Chondrocyte (in vitro differentiated cells): Measurements from ENCODE around the gene DRAXIN. TPM values are rescaled to one million over a fixed set of nuclear protein-coding genes. Genes with fewer than 3 reads are reported as not detected.

Experiments used
- DNase-seq: peaks from one replicate; pipeline ENCODE4 v3.0.0; 2021; ENCODE audit warnings: mixed read lengths, low spot score
- H3K27ac Mint-ChIP-seq: one replicate; pipeline ENCODE4 v1.8.0; 2021; ENCODE audit warnings: mild to moderate bottlenecking, moderate library complexity, mixed read lengths; ENCODE audit not compliant: unreplicated experiment
- H3K27me3 Mint-ChIP-seq: 2 replicates; pipeline ENCODE4 v1.8.0; 2021; ENCODE audit warnings: low read depth, mixed read lengths
- H3K36me3 Mint-ChIP-seq: 2 replicates; pipeline ENCODE4 v1.8.0; 2021; ENCODE audit warnings: low read depth, mixed read lengths
- H3K4me1 Mint-ChIP-seq: 2 replicates; pipeline ENCODE4 v1.8.0; 2021; ENCODE audit warnings: low read depth, mild to moderate bottlenecking, mixed read lengths
- H3K4me3 Mint-ChIP-seq: one replicate; pipeline ENCODE4 v1.8.0; 2021; ENCODE audit warnings: mild to moderate bottlenecking, moderate library complexity, mixed read lengths; ENCODE audit not compliant: unreplicated experiment
- H3K9me3 Mint-ChIP-seq: 2 replicates; pipeline ENCODE4 v1.8.0; 2021; ENCODE audit warnings: low read depth, mixed read lengths
- CTCF ChIP-seq: fragments of 200-600 bp; sonication (generic); IDR thresholded peaks from 2 replicates; pipeline ENCODE4 v1.5.0; 2021; ENCODE audit warnings: antibody characterized with exemption, mild to moderate bottlenecking, moderate library complexity
- total RNA-seq: library from RNA; stranded (reverse); gene quantifications from 3 replicates; pipeline ENCODE4 v1.2.1, GENCODE V29; 2021

Gene DRAXIN
- total RNA-seq, 1 donor from 2014 or later, result 0.17 TPM

- Mint-ChIP-seq H3K9me3 (no peaks in the 10 kb centered on the region), H3K27me3 (peaks cover 22% of the 10 kb centered on the region), H3K36me3 (no peaks in the 10 kb centered on the region), H3K4me1 (peaks cover 3% of the 10 kb centered on the region), H3K27ac (no peak overlapping the region), H3K4me3 (no peak overlapping the region)
- no peak for TF ChIP-seq CTCF
- DNase-seq, result peak; percentile 59
Observed at GRCh38 chr1:11712285-11712684, 20.8 kb downstream of the DRAXIN start.

GRCh38 chr1:11713095-11713494, 21.6 kb downstream of the DRAXIN start:
- no peak for TF ChIP-seq CTCF
- no peak overlapping the region for H3K27ac Mint-ChIP-seq
- peaks cover 22% of the 10 kb centered on the region for H3K27me3 Mint-ChIP-seq
- H3K4me1 Mint-ChIP-seq, result no peaks in the 10 kb centered on the region
- no peak overlapping the region for H3K4me3 Mint-ChIP-seq
- no peaks in the 10 kb centered on the region for H3K36me3 Mint-ChIP-seq
- H3K9me3 Mint-ChIP-seq, result no peaks in the 10 kb centered on the region
- peak; percentile 38 for DNase-seq

GRCh38 chr1:11714831-11715575, 23.5 kb downstream of the DRAXIN start:
- Mint-ChIP-seq H3K27ac (no peak overlapping the region), H3K27me3 (peaks cover 22% of the 10 kb centered on the region), H3K9me3 (no peaks in the 10 kb centered on the region), H3K4me3 (no peak overlapping the region), H3K36me3 (no peaks in the 10 kb centered on the region), H3K4me1 (peaks cover 6% of the 10 kb centered on the region)
- no peak for TF ChIP-seq CTCF
- DNase-seq, result no peak

- peaks cover 21% of the 10 kb centered on the region for H3K27me3 Mint-ChIP-seq
- H3K27ac Mint-ChIP-seq, result no peak overlapping the region
- peak overlapping the region; percentile 63 for H3K4me3 Mint-ChIP-seq
- TF ChIP-seq CTCF, result peak; percentile 99
- no peaks in the 10 kb centered on the region for H3K36me3 Mint-ChIP-seq
- H3K4me1 Mint-ChIP-seq, result peaks cover 6% of the 10 kb centered on the region
- no peak for DNase-seq
- H3K9me3 Mint-ChIP-seq, result no peaks in the 10 kb centered on the region
Observed at GRCh38 chr1:11719313-11720032, 28.0 kb downstream of the DRAXIN start.

- DNase-seq, result no peak
- Mint-ChIP-seq H3K27me3 (peaks cover 20% of the 10 kb centered on the region), H3K4me3 (no peak overlapping the region), H3K36me3 (no peaks in the 10 kb centered on the region), H3K27ac (no peak overlapping the region), H3K9me3 (no peaks in the 10 kb centered on the region), H3K4me1 (peaks cover 6% of the 10 kb centered on the region)
- TF ChIP-seq CTCF, result peak; percentile 66
Observed at GRCh38 chr1:11720033-11720376, 28.5 kb downstream of the DRAXIN start.
